ENCODE results near the gene EPB41.

GRCh38 chr1:29004798-29005197, 90.4 kb downstream of the EPB41 start:
- TF ChIP-seq CTCF (IDR thresholded peaks at IDR 0.05), result no peak
- no peak for TF ChIP-seq POLR2A (IDR thresholded peaks at IDR 0.05)
